ENCODE measurements around the gene PEMT.

Gene PEMT

GRCh38 chr17:17605083-17605728, 13.7 kb upstream of the PEMT start:
- DNase-seq (ENCODE audit: low spot score), result no peak

GRCh38 chr17:17603895-17604225, 12.4 kb upstream of the PEMT start:
- no peak for DNase-seq (ENCODE audit: low spot score)

GRCh38 chr17:17603178-17603894, 11.8 kb upstream of the PEMT start:
- no peak for DNase-seq (ENCODE audit: low spot score)

- DNase-seq (ENCODE audit: low spot score), result no peak
Observed at GRCh38 chr17:17599965-17600364, 8.5 kb upstream of the PEMT start.

GRCh38 chr17:17598003-17598402, 6.5 kb upstream of the PEMT start:
- no peak for DNase-seq (ENCODE audit: low spot score)

- no peak for DNase-seq (ENCODE audit: low spot score)
Observed at GRCh38 chr17:17595755-17596154, 4.2 kb upstream of the PEMT start.

GRCh38 chr17:17593222-17593620, 1.7 kb upstream of the PEMT start:
- no peak for DNase-seq (ENCODE audit: low spot score)

GRCh38 chr17:17590883-17591354, 589 bp downstream of the PEMT start:
- DNase-seq (ENCODE audit: low spot score), result no peak

- no peak for DNase-seq (ENCODE audit: low spot score)
Observed at GRCh38 chr17:17590141-17590751, 1.3 kb downstream of the PEMT start.

GRCh38 chr17:17587614-17588337, 3.7 kb downstream of the PEMT start:
- DNase-seq (ENCODE audit: low spot score), result no peak

GRCh38 chr17:17582372-17582771, 9.1 kb downstream of the PEMT start:
- DNase-seq (ENCODE audit: low spot score), result no peak

- DNase-seq (ENCODE audit: low spot score), result no peak
Observed at GRCh38 chr17:17581509-17581908, 10.0 kb downstream of the PEMT start.

GRCh38 chr17:17580662-17581470, 10.6 kb downstream of the PEMT start:
- DNase-seq (ENCODE audit: low spot score), result no peak

GRCh38 chr17:17579691-17580090, 11.8 kb downstream of the PEMT start:
- no peak for DNase-seq (ENCODE audit: low spot score)

GRCh38 chr17:17577373-17577772, 14.1 kb downstream of the PEMT start:
- DNase-seq (ENCODE audit: low spot score), result no peak

GRCh38 chr17:17576772-17577234, 14.7 kb downstream of the PEMT start:
- no peak for DNase-seq (ENCODE audit: low spot score)

- no peak for DNase-seq (ENCODE audit: low spot score)
Observed at GRCh38 chr17:17575360-17576251, 15.9 kb downstream of the PEMT start.

GRCh38 chr17:17573912-17574311, 17.6 kb downstream of the PEMT start:
- no peak for DNase-seq (ENCODE audit: low spot score)

GRCh38 chr17:17572010-17572785, 19.3 kb downstream of the PEMT start:
- DNase-seq (ENCODE audit: low spot score), result no peak

Data from hepatic stellate cell (primary cell).